ENCODE data around the gene MTO1.
A peak's percentile ranks its signal among the peaks of the same experiment; 100 is the strongest.

MTO1 gene, protein sequence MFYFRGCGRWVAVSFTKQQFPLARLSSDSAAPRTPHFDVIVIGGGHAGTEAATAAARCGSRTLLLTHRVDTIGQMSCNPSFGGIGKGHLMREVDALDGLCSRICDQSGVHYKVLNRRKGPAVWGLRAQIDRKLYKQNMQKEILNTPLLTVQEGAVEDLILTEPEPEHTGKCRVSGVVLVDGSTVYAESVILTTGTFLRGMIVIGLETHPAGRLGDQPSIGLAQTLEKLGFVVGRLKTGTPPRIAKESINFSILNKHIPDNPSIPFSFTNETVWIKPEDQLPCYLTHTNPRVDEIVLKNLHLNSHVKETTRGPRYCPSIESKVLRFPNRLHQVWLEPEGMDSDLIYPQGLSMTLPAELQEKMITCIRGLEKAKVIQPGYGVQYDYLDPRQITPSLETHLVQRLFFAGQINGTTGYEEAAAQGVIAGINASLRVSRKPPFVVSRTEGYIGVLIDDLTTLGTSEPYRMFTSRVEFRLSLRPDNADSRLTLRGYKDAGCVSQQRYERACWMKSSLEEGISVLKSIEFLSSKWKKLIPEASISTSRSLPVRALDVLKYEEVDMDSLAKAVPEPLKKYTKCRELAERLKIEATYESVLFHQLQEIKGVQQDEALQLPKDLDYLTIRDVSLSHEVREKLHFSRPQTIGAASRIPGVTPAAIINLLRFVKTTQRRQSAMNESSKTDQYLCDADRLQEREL

DNA sequence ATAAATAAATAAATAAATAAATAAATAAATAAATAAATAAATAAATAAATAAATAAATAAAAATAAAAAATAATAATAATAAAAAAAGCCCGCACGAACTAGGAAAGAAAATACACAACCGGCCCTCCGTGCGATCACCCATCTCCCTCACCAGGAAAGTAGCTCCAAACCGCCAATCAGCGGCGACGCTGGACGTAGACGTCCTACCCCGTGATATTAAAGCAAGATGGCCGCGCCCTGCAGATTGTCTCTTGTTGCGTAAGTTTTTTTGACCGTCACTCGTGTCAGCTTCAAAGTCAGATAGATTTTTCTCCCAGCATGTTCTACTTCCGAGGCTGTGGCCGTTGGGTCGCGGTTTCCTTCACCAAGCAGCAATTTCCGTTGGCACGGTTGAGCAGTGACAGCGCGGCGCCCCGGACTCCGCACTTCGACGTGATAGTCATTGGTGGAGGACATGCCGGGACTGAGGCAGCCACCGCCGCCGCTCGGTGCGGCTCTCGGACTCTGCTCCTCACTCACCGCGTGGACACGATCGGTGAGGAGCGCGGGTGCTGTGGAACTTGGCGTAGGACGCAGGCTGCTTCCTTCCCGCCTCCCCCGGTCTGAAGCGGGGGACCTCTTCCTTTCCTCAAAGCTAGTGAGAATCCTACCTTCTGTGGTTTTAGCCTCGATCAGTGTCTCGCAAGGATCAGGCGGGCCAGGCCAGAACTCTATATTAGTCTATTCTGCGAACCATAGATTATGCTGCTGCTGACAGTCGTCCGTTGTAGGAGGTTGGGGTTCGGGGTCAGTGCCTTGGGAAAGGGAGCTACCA lies at the start of gene MTO1:
MTO1 (plus strand) TSS at position 201 of the 814 bp plus-strand sequence; CDS start at position 319, 118 bp downstream.
- DNase-seq (ENCODE audit: low spot score), result peak; percentile 88

DNA sequence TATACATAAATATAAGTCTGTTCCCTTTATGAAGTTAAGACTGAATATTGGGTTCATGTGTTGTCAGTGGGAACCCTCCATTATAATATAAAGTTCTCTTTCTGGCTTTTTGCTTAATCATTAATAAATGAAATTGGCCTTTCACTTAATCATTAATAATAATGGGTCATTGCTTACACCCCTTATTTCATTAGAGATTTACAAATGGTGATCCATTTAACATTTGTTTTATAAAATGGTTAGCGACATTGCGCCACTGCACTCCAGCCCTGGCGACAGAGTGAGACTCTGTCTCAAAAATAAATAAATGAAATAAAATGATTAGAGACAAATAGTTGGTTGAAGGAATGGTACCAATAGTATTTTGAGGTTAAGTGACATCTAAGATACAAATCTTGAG lies 48.4 kb upstream of the MTO1 start:
- DNase-seq (ENCODE audit: low spot score), result no peak

DNA sequence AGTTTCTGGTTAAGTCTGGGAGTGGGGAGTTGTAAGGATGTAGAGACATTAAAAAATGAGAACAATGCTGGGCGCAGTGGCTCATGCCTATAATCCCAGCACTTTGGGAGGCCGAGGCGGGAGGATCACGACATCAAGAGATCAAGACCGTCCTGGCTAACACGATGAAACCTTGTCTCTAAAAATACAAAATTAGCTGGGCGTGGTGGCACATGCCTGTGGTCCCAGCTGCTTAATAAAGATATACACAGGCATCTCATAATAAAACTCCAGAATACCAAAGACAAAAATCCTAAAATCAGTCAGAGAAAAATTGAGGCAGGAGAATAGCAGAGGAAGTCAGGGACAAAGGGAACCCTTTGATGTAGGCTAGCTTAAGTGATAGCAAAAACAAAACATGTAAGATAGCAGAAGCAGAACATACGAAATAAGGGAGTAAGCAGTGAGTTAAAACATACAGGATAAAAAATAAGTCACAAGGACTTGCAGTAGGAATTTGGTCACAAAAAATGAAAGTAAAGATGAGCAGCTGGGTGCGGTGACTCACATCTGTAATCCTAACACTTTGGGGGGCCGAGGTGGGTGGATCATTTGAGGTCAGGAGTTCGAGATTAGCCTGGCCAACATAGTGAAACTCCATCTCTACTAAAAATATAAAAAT lies 43.3 kb upstream of the MTO1 start:
- no peak for DNase-seq (ENCODE audit: low spot score)

DNA sequence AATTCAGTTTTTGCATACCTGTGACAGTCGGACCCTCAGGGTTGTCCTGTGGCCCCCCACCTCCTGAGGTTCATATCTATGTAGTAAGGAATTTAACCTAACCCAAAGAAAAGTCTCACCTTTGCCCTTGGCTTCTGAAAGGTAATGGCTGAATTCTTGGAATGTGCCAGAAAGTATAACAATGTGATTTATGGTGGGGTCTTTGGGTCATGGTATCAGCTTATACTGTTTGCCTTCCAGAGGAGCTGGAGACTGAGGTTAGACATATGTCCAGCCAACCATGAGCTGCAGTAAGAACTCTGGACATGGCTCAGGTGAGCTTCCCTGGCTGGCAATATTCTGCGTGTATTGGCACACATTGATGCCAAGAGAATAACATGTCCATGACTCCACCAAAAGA lies 40.0 kb upstream of the MTO1 start:
- no peak for DNase-seq (ENCODE audit: low spot score)

DNA sequence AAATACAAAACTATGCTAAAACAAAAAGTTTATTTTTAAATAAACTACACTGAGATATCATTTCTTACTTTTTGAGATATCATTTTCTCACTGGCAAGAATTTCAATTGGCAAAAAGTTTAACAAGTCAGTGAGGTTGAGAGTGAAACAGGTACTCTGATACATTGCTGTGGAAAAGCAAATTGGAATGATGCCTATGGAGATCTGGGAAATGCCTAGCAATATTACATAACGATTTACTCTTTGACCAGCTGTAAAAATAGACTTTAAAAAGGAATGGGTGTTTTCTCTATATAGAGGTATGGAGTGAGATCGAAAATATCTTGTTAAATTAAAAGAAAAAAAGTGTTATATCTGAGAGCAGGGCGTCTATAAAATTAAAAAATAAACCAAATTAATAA lies 26.3 kb upstream of the MTO1 start:
- DNase-seq (ENCODE audit: low spot score), result no peak

DNA sequence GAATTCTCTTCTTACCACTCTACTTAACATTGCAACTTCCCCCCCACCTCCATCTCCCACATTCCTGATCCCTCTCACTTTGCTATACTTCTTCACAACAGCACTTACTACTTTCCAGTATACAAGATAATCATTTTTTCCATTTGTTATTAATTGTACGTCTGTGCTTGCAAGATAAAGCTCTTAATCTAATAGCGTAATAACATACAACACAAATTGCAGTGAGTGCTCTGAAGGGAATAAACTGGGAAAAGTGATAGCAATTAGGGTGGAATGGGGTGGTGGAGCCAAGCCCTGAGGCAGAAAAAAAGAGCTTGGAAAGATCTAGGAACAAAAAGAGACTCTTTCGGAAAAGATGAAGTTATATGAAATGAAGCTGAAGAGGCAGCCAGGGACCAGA lies 18.0 kb upstream of the MTO1 start:
- DNase-seq (ENCODE audit: low spot score), result no peak

DNA sequence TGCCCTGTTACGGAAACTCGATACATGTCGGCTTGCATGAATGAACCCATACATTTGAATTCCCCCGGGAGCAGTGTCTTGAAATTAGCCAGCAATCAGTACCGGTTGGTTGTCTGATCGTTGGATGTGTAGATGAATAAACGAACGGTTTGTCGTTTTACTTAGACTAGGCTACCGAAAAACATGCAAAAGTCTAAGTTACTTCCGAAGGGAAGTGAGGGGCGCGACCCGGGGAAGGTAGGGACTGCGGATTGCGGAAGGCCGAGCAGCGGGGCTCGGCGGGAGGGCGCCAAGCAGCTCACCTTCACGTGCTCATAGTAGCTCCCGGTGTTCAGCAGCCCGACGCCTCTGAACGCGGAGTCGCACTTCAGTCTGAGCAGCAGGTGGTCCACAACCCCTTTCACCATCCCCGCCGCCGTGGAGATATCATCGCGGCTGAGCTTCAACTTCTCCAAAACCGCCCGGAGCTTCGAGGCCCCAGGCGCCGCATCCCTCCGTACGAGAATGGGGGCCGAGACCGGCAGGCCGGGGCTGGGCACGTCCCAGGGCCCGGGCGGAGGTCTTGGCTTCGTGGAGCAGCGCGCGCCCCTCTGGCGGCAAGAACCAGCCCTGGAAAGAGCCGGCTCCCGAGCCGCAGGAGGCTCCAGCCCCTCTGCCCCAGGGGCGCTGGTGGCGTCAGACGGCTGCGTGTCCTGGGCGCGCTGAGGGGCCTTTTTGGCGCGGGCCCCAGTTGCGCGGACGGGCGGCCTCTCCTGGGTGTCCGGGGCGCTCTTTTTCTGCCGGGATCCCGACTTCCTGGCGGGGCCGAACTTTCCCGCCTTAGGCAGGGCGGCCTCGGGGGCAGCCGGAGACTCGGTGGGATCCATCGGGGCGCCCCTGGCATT lies 10.1 kb upstream of the MTO1 start:
- DNase-seq (ENCODE audit: low spot score), result peak; percentile 34

DNA sequence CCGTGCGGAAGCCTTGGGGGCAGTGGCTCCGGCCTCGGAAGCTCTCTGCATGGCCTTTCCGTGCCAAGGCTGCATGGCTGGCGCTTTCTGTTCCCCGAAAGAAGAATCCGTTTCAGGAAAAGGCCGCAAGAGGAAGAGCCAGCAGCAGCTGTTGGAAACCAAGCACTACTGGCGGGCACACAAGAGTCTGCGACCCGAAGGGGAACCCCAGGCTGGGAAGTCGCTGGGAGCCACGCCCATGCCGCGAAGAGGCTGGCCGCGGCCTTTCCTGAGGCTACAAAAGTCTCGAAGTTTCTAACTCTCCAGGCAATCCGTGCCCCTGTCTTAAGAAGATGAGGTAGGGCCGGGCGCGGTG lies 9.5 kb upstream of the MTO1 start, which contains the start of gene CGAS:
CGAS (minus strand) TSS at position 191 of the 355 bp plus-strand sequence; CDS start at position 75, 116 bp downstream.
- DNase-seq (ENCODE audit: low spot score), result peak; percentile 83

DNA sequence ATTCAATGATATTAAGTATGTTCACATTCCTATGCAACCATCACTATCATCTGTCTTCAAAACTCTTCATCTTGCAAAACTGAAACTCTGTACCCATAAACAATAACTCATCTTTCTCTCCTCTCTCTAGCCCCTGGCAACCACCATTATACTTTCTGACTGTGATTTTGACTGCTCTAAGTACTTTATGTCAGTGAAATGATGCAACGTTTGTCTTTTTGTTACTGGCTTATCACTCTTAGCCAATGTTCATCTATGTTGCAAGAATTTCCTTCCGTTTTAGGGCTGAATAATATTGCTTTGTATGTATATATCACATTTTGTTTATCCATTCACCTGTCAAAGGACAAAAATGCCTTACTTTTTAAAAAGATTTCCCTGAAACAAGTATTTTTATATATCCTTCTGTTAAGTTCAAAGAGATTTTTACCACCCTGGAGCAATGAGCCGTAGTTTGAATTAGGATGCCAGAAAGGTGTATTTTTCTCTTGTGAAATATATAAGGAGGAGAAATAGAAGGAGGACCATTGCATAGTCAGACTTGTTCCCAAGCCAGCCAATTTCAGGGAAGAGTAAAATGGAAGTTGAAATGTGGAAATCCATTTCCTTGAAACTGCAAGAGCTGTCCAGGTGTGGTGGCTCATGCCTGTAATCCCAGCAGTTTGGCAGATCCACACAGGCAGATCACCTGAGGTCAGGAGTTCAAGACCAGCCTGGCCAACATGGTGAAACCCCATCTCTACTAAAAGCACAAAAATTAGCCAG lies 5.5 kb upstream of the MTO1 start:
- DNase-seq (ENCODE audit: low spot score), result no peak

DNA sequence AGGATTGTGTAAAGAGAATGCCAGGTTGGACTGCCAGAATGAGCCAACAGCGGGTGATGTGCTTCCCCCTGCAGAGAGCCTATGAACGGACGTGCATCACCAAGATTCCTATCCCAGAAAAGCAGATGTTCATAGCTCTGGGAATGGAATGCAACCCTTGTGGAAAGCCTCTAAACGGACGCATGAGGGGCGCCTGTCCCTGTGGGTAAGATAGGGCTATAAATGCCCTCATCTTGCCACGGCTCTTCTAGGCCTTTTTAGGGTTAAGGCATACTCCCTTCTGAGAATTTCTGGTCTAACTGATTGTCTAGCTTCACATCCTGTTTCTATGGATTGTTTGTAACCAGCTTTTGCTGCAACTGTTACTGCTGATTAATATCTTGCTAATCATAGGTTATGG lies 2.1 kb upstream of the MTO1 start:
- DNase-seq (ENCODE audit: low spot score), result peak; percentile 22

DNA sequence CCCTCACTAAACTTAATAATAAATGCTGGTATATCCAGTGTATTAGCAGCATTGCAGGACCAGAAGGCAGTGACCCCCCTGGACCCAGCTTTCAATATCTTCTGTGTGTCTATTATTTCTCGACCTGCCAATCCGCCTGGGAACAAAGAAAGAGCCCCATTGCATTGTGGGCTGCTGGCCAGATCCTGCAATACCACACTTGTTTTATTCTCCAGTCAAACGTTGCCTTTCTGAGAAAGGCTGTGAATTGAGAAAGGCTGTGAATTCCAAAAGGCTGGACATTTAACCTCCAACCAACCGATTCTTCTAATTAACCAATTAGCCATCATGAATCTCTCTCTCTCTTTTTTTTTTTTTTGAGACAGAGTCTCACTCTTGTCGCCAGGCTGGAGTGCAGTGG lies 1.5 kb upstream of the MTO1 start:
- DNase-seq (ENCODE audit: low spot score), result no peak

DNA sequence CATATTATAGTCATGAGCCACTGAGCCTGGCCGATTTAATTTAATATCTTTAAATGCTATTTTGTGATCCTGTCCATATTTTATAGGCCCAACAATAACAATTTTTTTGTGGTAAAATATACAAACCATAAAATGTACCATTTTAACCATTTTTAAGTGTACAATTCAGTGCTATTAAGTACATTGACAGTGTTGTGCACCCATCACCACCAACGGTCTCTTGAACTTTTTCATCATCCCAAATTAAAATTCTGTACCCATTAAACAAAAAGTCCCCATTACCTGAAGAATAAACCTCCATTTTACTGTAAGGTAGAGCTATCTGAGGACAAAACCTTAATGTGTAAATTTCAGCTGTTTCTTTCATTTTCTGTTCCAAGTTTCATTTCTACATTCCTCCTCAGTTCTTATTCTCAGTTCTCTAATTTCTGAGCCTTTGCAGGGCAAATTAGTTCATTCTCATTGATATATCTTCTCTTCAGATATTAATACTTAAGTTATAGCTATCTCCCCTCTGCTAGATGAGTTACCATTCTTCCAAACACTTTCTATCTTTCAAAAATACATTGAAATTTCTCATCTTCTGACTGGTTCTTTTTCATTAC lies 10.3 kb downstream of the MTO1 start:
- DNase-seq (ENCODE audit: low spot score), result no peak

DNA sequence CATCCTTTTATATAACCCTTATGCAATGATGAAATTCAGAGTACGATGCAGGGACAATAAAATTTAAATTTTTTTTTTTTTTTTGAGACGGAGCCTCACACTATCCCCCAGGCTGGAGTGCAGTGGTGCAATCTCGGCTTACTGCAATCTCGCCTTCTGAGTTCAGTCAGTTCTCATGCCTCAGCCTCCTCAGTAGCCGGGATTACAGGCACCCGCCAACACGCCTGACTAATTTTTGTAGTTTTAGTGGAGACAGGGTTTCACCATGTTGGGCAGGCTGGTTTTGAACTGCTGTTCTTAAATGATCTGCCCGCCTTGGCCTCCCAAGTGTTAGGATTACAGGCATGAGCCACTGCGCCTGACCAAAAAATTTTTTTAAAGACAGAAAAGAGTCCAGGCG lies 15.2 kb downstream of the MTO1 start:
- no peak for DNase-seq (ENCODE audit: low spot score)

DNA sequence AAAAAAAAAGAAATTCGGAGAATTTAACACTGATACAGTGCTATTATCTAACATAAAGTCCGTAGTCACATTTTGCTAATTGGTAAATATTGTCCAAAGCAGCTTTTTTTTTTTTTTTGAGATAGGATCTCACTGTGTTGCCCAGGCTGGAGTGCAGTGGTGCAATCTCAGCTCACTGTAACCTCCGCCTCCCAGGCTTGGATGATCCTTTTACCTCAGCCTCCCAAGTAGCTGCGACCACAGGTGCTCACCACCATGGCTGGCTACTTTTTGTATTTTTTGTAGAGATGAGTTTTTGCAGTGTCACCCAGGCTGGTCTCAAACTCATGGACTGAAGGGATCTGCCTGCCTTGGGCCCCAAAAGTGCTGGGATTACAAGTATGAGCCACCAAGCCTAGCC lies 15.9 kb downstream of the MTO1 start:
- DNase-seq (ENCODE audit: low spot score), result no peak

DNA sequence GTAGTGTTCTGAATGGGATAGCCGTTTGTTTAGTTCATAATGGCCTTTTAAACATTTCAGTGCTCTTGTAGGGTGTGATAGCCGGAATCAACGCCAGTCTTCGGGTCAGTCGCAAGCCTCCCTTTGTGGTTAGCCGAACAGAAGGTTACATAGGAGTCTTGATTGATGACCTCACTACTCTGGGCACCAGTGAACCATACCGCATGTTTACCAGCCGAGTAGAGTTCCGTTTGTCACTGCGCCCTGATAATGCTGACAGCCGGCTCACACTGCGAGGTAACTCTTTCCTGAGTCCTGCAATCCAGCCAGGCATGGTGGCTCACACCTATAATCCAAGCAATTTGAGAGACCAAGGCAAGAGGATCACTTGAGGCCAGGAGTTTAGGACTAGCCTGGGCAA lies 20.4 kb downstream of the MTO1 start:
- DNase-seq (ENCODE audit: low spot score), result no peak

DNA sequence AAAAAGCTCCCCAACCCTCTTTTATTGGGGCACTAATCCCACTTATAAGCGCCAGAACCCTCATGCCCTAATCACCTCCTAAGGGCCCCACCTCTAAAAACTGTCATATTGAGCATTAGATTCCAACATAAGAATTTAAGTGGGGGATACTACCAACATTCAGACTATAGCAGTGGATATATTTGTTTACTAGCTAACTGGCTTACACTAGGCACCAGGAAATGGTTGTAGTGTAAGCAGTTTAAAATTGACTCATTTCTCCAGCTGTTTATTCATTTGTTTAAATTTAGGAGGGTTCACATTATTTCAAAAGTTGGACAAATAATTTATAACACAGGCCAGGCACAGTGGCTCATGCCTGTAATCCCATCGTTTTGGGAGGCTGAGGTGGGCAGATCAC lies 22.9 kb downstream of the MTO1 start:
- no peak for DNase-seq (ENCODE audit: low spot score)

DNA sequence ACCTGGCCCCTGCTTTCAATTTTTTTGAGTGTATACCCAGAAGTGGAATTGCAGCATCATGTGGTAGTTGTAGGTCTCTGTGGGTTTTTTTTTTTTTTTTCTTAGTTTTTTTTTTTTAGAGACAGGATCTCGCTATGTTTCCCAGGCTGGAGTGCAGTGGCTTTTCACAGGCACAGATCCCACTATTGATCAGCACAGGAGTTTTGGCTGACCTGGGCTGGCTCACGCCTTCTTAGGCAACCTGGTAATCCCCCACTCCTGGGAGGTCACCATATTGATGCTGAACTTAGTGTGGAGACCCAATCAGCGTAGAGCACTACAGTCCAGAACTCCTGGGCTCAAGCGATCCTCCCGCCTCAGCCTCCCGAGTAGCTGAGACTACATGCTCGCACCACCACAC lies 25.9 kb downstream of the MTO1 start:
- DNase-seq (ENCODE audit: low spot score), result no peak

DNA sequence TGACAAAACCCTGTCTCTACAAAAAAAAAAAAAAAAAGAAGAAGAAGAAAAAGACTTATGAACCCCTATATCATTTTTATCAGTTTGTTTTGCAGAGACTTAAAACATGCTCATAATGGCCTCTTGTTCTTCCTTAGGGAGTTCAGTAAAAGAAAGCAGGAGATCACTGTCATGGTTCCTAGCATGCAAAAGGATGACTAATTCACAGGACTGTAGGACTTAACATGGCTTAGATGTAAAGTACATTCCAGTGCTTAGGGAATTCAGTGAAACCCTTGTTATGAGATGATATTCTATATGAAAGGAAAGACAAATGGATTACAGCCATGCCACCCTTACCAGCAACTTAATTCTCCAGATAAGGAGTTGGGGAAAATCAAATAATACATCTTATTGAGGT lies 29.8 kb downstream of the MTO1 start:
- no peak for DNase-seq (ENCODE audit: low spot score)

DNA sequence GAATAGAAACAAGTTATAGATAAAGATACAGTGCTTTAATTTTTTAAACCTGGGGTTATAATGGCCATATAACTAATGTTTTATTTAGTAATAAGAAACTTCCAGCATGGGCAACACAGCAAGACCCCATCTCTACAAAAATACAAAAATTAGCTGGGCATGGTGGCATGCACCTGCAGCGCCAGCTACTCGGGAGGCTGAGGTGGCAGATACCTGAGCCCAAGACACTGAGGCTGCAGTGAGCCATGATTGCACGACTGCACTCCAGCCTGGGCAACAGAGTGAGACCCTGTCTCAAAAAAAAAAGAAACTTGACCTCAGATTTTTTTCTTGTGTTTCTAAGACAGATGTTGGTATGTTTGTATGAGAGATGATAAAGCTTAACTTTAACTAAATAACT lies 36.4 kb downstream of the MTO1 start:
- no peak for DNase-seq (ENCODE audit: low spot score)
